Left renal pelvis (tissue), 4 donors: ENCODE measurements around the gene FAM168B. TPM values are rescaled to one million over a fixed set of nuclear protein-coding genes. Genes with fewer than 3 reads are reported as not detected.

ENCODE experiments used
- DNase-seq, 4 donors: peaks; one replicate each; pipeline ENCODE4 v3.0.0-alpha.2; 2013; ENCODE audit warnings: low read depth in 4 of 4, low spot score in 3 of 4
- polyA plus RNA-seq, 4 donors: library from polyadenylated mRNA; unstranded; fragments of 120-200 nt; gene quantifications; one replicate each; pipeline ENCODE4 v1.2.1, GENCODE V29; 2013; ENCODE audit not compliant: insufficient read length in 4 of 4

FAM168B gene
- polyA plus RNA-seq, 4 donors: 106 to 121 (median 114) TPM

DNA sequence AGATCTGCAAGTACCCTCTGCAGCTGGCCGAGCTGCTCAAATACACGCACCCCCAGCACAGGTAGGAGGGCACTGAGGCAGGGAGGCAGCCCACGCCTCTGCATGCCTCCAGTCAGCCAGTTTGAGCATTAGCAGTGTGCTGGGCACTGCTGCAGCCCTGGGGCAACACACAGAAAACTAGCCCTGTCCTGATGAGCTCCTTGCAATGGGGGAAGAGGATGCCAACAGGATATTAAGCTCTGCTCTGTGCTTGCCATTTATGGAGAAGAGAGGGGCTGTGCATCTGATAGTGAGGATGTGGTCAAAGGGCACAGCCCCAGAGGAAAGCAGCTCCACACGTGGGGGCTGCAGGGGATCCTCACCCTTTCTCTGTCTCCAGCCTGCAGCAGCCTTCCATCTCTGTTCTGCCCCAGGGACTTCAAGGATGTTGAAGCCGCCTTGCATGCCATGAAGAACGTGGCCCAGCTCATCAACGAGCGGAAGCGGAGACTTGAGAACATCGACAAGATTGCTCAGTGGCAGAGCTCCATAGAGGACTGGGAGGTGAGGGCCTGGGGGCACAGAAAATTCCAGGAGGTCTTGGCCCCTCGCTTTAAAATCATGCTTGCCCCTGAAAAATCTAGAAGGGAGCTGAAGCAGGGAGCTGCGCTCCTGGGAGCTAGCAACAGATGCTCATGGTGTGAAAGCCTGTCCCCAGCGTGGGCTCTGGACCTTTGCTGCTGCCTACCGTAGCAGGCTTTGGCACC lies 51.7 kb downstream of the FAM168B start:
- DNase-seq: no peak

DNA sequence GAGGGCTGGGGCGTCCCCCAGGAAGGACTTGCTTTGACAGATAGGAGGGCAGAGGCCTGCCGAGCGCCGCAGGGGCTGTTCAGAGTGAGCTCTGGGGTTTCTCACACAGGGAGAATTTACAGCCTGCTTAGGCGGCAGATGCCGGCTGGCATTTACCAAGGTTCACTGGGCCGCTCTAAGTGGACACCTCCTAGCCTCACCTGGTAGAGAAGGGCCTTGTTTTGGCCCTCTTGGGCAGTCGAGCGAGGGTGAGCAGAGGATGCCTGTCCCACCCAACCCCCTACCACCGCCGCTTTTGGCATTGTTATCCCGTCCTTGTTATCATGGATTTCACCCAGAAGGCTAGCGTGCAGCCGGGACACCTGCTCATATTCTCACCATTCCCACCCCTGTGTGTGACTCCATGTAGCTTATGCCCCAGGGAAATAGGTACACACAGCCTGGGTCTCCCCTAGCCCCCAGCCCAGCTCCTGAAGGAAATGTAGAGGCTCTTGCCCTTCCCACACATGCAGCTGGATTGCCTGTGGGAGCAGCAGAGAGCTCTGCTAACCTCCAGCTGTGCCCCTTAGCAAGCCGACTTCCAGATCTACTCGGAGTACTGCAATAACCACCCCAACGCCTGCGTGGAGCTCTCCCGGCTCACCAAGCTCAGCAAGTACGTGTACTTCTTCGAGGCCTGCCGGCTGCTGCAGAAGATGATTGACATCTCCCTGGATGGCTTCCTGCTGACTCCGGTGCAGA lies 52.4 kb downstream of the FAM168B start:
- no peak for DNase-seq

DNA sequence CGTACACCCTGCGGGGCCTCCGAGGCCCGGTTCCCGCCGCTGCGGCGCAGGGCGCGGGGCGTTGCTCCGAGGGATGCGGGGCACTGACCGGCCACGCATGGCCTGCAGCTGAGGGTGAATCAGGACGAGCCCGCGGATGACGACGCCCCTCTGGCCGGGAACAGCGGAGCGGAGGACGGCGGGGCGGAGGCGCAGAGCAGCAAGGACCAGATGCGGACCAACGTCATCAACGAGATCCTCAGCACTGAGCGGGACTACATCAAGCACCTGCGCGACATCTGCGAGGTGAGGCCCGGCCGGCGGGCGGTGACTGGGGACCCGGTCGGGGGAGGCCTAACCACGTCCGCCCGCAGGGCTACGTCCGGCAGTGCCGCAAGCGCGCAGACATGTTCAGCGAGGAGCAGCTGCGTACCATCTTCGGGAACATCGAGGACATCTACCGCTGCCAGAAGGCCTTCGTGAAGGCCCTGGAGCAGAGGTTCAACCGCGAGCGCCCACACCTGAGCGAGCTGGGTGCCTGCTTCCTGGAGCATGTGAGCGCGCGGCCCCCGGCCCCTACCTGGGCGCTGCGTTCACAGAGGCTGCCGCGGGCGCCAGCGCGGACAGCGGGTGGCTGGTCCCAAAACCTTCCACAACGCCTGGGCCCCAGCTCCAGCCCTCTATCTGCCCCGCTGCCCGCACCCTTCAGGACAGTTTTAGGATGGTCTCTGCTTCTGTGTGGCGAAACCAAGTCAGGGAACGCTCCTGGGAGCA lies 53.2 kb downstream of the FAM168B start:
- DNase-seq: no peak

DNA sequence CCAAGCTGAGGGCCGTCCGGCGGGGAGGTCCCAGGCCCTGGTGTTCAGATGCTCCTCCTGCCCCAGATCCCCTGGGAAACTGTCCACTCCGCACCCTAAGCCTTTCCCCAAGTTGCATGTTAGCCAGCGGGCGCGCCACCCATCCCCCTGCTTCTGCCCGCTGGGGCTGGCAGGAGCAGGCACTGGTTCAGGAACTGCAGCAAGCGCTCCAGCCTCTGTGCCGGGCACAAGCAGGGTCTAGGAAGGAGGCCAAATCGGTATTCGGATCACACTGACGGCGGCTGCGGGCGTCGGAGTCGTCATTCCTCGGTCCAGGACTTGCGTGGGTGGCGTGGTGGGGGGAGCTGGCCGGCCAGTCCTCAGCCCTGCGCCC lies 53.7 kb downstream of the FAM168B start:
- DNase-seq: no peak

DNA sequence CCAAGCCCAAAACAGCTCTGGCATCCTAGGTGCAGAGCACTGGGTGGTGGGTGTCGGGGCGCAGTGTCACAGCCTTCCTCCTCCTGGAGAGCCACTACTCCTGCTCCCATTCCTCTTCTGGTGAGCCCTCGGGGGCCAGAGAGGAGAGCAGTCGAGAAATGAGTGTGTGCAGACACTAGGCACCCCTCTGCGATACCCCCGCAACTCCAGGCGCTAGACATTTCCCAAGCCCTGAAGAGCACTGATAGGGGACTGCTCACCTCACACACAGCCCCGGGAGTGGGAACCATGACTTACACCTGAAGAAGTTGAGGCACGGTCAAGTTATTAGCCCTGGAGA lies 54.2 kb downstream of the FAM168B start:
- no peak for DNase-seq

DNA sequence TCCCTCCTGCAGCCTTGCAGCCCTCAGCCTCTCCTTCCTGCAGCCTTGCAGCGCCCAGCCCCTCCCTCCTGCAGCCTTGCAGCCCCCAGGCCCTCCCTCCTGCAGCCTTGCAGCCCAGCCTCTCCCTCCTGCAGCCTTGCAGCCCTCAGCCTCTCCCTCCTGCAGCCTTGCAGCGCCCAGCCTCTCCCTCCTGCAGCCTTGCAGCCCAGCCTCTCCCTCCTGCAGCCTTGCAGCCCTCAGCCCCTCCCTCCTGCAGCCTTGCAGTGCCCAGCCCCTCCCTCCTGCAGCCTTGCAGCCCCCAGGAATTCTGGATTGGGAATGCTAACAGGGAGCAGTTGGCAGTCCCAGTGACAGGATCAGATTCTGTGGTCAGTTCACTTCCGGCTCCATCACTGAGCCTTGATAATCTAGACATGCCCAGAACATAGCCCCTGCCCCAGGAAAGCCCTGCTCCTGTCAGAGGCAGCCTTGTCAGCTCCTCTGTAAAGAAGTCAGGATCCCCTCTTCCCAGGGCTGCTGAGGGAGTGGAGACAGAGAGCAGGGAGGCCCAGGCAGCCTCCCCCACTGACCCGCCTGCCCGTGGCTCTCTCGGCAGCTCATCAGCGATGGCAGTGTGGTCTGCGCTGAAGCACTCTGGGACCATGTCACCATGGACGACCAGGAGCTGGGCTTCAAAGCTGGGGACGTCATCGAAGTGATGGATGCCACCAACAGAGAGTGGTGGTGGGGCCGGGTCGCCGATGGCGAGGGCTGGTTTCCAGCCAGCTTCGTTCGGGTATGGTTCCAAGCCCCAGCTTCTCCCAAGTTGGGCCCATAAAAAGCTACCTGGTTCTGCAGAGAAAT lies 54.8 kb downstream of the FAM168B start:
- DNase-seq: no peak

DNA sequence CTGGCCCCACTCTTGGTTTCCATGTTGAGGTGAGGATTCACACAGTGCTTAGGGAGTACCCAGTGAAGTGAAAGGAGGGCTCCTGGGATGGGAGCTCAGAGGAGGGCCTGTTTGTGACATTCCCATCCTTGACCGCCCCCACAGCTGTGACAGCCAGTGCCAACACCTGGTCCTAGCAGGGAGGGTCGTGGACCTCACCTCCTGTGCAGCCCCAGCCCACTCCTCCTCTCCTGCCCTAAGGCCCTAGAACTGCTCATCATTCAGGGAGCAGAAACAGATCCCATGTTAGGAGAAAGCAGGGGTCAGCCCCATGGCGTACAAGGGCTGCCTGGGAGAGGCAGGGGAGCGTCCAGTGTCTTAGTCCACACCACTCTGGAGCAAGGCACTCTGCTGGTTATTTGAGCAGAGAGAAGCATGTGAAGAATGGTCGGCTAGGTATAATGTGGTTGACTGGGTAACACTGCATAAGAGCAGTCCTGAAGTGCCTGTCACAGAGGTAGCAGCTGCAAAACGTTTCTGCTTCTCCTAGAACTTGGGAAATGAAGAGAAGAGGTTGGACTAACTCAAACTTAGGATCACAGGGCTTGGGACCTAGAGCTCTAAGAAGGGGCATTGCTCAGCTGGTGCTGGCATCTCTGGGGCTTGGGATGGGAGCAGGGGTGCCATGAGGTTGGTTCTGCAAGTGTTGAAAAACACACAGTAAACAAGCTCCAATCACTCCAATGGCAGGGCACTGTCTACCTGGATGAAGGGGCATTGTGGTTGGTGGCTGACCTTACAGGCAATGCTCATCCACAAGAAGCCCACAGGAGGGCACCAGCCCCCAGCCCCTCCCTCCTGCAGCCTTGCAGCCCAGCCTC lies 55.6 kb downstream of the FAM168B start:
- DNase-seq: no peak

DNA sequence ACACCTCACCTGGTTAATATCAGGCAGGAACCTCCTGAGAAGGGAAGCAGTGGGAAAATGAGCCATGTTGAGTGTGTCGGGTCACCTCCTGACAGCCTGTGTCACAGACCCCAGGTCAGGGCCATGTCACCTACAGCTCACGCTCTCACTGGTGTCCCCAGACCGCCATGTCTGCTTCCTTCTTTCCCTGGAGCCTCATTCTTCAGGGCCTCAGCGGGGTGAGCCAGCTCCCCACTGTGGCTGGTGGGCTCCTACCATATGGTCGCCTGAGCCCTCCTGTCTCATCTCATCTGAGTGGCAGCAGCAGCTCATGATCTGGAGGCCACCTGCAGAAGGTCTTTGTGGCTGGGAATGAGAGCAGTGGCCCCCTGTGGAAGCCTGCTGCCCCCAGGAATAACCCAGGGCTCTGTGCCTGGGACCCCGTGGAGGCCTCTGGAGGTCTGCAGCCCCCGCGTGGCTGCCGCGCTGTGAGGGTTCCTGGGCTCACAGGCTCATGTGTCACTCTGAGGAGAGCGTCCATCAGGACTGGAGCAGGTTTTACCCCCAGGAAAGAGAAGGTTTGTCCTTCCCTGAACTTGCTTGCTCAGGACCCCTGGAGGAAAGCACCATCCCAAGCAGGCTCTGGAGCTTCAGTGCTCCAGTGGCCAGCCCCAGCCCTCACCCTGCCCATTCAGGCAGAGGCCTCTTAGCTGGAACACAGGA lies 56.4 kb downstream of the FAM168B start:
- DNase-seq: no peak

DNA sequence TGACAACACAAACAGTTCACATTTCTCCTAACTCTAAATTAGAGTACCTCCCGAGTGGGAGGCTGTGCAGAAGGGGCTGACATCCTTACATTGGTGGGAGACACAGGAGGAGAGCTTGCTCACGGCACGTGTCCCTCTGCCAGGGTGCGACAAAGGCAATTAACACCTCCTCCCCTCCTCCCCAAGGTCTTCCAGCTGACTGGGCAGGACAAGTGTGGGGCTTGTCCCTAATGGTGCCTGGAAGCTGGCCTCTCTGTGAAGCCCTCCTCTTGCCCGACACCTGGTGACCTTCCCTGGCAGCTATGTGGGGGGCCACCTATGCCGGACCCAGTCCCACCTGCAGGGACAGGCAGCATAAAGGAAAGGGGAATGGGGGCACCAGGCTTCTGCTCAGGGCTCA lies 57.0 kb downstream of the FAM168B start:
- DNase-seq: no peak

DNA sequence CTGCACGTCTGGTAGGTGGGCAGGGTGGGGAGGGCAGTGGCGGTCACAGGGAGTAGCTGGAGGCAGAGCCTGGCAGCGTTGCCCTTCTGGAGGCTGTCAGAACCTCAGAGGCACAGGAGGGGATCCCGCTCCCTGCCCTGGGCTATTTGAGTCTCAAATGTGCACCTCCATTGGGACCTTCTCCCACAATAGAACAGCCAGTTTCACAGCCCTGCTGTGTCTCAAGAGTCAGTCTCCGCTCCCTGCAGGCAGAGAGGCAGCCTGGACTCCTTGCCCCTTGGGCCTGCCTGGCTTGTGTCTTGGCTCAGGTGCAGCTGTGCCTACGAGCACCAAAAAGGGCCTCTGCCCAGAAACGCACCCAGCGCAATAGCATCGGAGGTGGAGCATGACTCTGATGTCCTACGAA lies 57.4 kb downstream of the FAM168B start:
- DNase-seq: no peak

DNA sequence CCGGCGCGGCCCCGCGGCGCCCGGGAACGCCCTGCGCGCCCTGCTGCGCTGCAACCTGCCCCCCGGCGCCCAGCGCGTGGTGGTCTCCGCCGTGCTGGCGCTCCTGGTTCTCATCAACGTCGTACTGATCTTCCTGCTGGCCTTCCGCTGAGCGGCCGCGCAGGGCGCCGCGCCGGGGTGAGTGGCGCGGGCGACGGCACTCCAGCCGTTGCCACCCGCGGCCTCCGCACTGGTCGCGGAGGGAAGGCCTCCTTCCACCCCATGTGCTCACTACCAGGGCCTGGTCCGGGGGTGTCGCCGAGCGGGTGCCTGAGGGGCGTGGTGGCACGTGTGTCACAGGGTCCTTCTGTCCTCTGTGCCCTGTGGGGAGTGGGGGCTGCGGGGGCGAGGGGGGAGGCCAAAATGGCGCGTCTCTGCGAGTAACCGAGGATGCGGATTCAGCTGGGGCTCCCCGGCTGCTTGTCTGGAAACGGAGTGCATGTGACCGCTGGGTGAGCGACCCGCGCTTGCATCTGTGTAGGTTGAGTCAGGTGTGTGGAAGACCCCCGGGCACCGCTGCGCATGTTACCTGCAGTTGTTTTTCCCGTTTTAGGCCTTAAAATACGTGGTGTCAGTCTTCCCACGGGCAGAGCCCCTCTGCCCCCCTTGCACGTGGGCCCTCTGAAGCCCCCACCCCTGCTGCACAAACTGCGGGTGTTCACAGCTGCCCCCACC lies 58.0 kb downstream of the FAM168B start:
- DNase-seq: no peak

DNA sequence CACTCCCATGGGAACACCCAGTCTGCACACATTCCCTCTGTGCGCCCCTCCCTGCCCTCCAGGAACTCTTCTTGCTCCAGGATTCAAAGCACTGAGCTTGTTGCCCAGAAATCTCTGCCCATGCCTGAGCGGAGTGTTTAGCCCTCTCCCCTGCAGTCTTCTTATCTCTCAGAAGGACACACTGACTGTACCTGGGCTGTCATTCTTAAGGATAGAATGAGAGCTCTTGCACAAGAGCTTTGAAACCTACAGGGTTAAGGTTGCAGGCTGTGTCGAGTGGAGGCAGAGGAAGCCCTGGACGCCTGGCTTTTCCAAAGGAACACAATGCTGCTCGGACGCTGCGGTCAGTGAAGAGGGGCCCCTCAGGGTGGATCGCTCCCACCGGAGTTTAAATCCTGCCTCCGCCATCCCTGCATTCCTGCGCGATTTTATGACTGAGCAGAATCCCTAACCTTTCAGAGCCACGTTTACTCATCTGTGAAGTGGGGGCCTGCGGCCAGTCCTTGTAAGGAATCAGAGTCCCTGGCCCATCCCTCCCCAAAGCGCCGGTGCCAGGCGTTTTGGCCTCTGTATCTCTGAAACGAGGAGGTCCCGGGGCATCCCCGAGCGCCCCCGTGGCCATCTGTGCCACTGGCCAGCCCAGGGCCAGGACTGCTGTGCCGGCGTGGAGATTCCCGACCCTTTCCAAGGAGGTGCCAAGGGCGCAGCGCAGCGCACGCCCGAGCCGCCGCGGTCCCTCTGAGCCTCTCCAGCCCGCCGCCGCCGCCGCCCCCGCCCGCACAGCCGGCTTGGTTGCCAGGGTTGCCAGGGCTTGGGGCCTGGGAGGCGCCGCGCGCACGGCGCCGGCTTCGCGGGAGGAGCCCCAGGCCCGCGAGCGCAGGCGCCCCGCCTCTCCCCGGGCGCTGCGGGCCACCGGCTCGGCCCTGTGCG lies 58.9 kb downstream of the FAM168B start:
- DNase-seq: peak in 1 of 4 donors; percentile 22

DNA sequence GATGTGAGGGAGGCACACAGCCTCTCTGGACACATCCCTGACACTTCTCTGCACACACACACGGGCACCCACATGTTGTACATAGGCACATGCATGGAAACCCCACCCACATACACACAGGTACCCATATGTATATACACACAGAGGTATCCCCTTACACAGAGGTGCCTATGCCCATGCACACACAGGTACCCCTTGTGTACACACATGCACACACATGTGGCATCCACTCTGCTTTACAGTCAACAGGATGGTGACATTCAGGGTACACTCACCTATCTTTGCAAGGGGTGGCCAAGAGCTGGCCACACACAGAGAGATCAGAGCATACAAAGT lies 59.5 kb downstream of the FAM168B start:
- DNase-seq: no peak

DNA sequence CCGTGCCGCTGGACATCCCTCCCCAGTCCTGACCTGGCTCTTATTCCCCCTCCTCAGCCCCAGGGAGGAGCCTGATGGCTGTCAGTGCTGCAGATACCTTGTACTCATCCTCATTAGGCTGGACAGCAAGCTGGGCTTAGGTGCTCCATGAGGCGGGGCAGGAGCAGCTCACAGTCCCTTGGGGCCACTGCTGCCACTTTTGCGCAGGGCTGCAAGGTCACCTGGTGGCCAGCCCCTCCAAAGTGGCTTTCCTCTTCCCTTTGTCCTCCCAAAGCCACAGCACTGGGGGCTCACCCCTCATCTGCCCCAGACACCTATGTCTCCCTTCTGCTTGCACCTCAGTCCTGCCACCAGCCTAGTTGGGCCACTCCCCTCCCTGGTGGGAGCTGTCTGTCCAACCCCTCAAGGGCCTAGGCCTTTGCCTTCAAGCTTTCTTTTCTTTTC lies 60.8 kb downstream of the FAM168B start:
- DNase-seq: no peak

DNA sequence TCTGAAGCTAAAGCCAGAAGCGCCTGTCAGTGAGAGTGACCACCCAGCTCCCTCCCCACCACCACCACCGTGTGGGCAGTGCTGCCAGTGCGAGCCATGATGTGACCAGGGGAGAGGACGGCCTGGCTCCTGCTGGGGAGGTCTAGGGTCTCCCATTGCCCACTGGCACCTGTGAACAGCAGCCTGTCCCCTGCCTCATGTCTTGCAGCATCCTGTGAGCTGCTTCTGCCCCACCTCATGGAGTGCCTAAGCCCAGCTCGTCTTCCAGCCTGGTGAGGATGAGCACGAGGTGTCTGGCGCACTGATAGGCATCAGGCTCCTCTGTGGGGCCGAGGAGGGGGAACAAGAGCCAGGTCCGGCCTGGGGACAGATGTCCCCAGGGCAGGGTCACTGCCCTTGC lies 61.4 kb downstream of the FAM168B start:
- no peak for DNase-seq

DNA sequence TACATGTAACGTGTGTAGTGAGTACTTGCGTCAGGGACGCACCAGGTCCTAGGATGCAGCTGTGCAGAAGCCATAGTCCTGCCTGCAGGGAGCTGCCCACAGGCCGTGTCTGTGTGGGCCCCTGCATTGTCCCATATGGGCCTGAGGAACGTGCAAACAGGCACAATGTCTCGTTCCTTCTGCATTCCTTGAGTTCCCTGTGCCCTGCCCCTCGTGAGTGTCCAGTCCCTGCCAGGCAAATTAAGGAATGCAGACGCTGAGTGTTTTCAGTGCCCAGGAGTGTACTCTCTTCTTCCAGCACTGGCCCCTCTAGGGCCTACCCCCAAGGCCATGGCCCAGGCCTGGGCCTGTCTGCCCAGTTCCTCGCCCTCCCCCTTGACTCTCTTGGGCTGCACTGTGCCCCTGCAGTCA lies 61.8 kb downstream of the FAM168B start:
- DNase-seq: no peak

DNA sequence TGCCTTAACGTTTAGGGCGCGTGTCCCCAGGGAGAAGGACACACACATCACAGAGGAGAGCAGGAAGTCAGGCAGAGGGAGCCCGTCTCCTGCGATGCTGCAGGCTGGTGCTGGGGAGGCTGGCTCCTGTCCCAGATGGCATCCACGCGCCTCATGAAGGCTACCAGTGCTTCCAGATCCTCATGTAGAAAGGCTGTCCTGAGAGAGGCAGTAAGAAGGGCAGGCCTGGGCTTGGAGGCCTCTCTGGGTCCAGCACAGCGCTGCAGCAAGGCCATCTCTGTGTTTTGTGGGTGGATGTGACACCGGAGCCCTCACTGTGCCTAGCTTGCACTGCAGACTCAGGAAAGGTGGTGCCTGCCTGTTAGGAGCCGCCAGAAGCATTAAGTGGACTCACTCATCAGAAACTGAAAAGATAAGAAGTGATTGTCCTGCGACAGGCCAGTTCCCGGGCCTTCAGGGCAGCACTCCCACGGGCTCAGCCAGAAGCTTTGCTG lies 62.7 kb downstream of the FAM168B start:
- DNase-seq: no peak
